ENCODE results near the gene CD74. TPM values are rescaled to one million over a fixed set of nuclear protein-coding genes. Genes with fewer than 3 reads are reported as not detected.
A peak's percentile ranks its signal among the peaks of the same experiment; 100 is the strongest.
"Not testable (repeated sequence)": the region's sequence is repeated elsewhere in the genome, so short reads cannot be mapped to it uniquely, and the experiment has no call there.

The CD74 gene
- total RNA-seq, 4 donors from 2014 or later: 287 to 675 (median 493) TPM

GRCh38 chr5:150428978-150429377 is 16.3 kb upstream of the CD74 start:
- Histone ChIP-seq H3K4me3 (replicated peaks in 1 of 3) (no peak overlapping the region), H3K27me3 (no peaks in the 10 kb centered on the region), H3K36me3 (no peaks in the 10 kb centered on the region), H3K27ac (no peak overlapping the region), H3K9me3 (no peaks in the 10 kb centered on the region), H3K4me1 (peaks cover 0 to 8% of the 10 kb centered on the region in 2 donors)
- TF ChIP-seq POLR2A (IDR thresholded peaks at IDR 0.05): no peak
- TF ChIP-seq CTCF (IDR thresholded peaks at IDR 0.05): no peak
- intact Hi-C loops (cut with DNase I): no loop called here
- 87 to 92% methylated on average over 4 of the region's 5 CpGs for WGBS, 2 donors
- DNase-seq: no peak

GRCh38 chr5:150428106-150428876 is 15.6 kb upstream of the CD74 start:
- peak; percentile 67 to 75 for DNase-seq
- intact Hi-C loops (cut with DNase I): no loop called here
- 39 to 51% methylated on average over 18 of the region's 18 CpGs for WGBS, 2 donors
- Histone ChIP-seq H3K27ac (peak overlapping the region in 2 of 3 donors; percentile 24 to 63), H3K36me3 (no peaks in the 10 kb centered on the region), H3K9me3 (no peaks in the 10 kb centered on the region), H3K27me3 (no peaks in the 10 kb centered on the region), H3K4me3 (replicated peaks in 1 of 3) (no peak overlapping the region), H3K4me1 (peaks cover 0 to 8% of the 10 kb centered on the region in 2 donors)
- TF ChIP-seq CTCF (IDR thresholded peaks at IDR 0.05) (no peak), POLR2A (IDR thresholded peaks at IDR 0.05) (peak in 1 of 2 donors; percentile 6)

- H3K27me3 ChIP-seq; H3K4me1 ChIP-seq; H3K27ac ChIP-seq; H3K36me3 ChIP-seq; intact Hi-C loops (cut with DNase I); H3K9me3 ChIP-seq; DNase-seq; H3K4me3 ChIP-seq (replicated peaks in 1 of 3): not testable (repeated sequence)
- WGBS, 2 donors: 97 to 98% methylated on average over 9 of the region's 9 CpGs
Observed at GRCh38 chr5:150426165-150426564, 13.5 kb upstream of the CD74 start.

GRCh38 chr5:150422758-150423157 is 10.0 kb upstream of the CD74 start:
- WGBS, 2 donors: 57 to 80% methylated on average over 3 of the region's 3 CpGs
- no peaks in the 10 kb centered on the region for H3K27me3 ChIP-seq
- H3K27ac ChIP-seq: no peak overlapping the region
- H3K36me3 ChIP-seq: no peaks in the 10 kb centered on the region
- no peak overlapping the region for H3K4me3 ChIP-seq (replicated peaks in 1 of 3)
- H3K9me3 ChIP-seq: no peaks in the 10 kb centered on the region
- DNase-seq: no peak
- intact Hi-C loops (cut with DNase I): no loop called here
- H3K4me1 ChIP-seq: peaks cover 0 to under 1% of the 10 kb centered on the region in 2 donors
- TF ChIP-seq CTCF (IDR thresholded peaks at IDR 0.05): no peak
- no peak for TF ChIP-seq POLR2A (IDR thresholded peaks at IDR 0.05)

- Histone ChIP-seq H3K9me3 (no peaks in the 10 kb centered on the region), H3K27me3 (no peaks in the 10 kb centered on the region), H3K4me1 (no peaks in the 10 kb centered on the region), H3K4me3 (replicated peaks in 1 of 3) (no peak overlapping the region), H3K36me3 (no peaks in the 10 kb centered on the region), H3K27ac (no peak overlapping the region)
- WGBS, 2 donors: 43 to 57% methylated on average over 4 of the region's 4 CpGs
- intact Hi-C loops (cut with DNase I): no loop called here
- TF ChIP-seq CTCF (IDR thresholded peaks at IDR 0.05): no peak
- TF ChIP-seq POLR2A (IDR thresholded peaks at IDR 0.05): no peak
- DNase-seq: no peak
Observed at GRCh38 chr5:150422075-150422474, 9.4 kb upstream of the CD74 start.

Measured in thyroid gland (tissue), 4 donors.